GM19099 (cell line): ENCODE results near the gene OR5J2.

Experiments
- POLR2A ChIP-seq: IDR thresholded peaks from 3 replicates; pipeline ENCODE4 v1.6.1; 2011; ENCODE audit warnings: low read depth; ENCODE audit not compliant: insufficient read length; ENCODE audit errors: extremely low read depth

Gene OR5J2

GRCh38 chr11:56176318-56176717, at the start of gene OR5J2:
TSS of gene OR5J2 (plus strand) at chr11:56176618. CDS start at chr11:56176618, 0 bp downstream.
- no peak for TF ChIP-seq POLR2A

- TF ChIP-seq POLR2A = no peak
Measured at GRCh38 chr11:56140151-56140661, 36.2 kb upstream of the OR5J2 start, which contains the start of gene OR8J3. TSS of gene OR8J3 (minus strand) at chr11:56140201. CDS start at chr11:56137718, 2,483 bp downstream.

GRCh38 chr11:56151376-56151775, 25.0 kb upstream of the OR5J2 start:
- no peak for TF ChIP-seq POLR2A

GRCh38 chr11:56152333-56152732, 24.1 kb upstream of the OR5J2 start:
- no peak for TF ChIP-seq POLR2A

- no peak for TF ChIP-seq POLR2A
Measured at GRCh38 chr11:56160217-56160616, 16.2 kb upstream of the OR5J2 start, which contains the start of gene OR8K5. TSS of gene OR8K5 (minus strand) at chr11:56160317. CDS start at chr11:56160317, 0 bp downstream.

GRCh38 chr11:56163804-56164203, 12.6 kb upstream of the OR5J2 start:
- TF ChIP-seq POLR2A = no peak

- no peak for TF ChIP-seq POLR2A
Measured at GRCh38 chr11:56172256-56172830, 4.1 kb upstream of the OR5J2 start.

- TF ChIP-seq POLR2A = no peak
Measured at GRCh38 chr11:56183459-56183858, 7.0 kb downstream of the OR5J2 start.

- no peak for TF ChIP-seq POLR2A
Measured at GRCh38 chr11:56188602-56189001, 12.2 kb downstream of the OR5J2 start.

GRCh38 chr11:56196705-56197104, 20.3 kb downstream of the OR5J2 start:
- TF ChIP-seq POLR2A = no peak

GRCh38 chr11:56197367-56197766, 20.9 kb downstream of the OR5J2 start:
- TF ChIP-seq POLR2A = no peak

GRCh38 chr11:56207790-56208189, 31.4 kb downstream of the OR5J2 start:
- TF ChIP-seq POLR2A = no peak

GRCh38 chr11:56214537-56214936, 38.1 kb downstream of the OR5J2 start:
- no peak for TF ChIP-seq POLR2A
